H9 (cell line): ENCODE measurements around the gene NPB. TPM values are rescaled to one million over a fixed set of nuclear protein-coding genes. Genes with fewer than 3 reads are reported as not detected.

Source experiments
- DNase-seq: peaks from one replicate; pipeline ENCODE4 v3.0.0-alpha.2; 2017
- H2AFZ ChIP-seq: one replicate; pipeline ENCODE4 v1.6.1; 2013; ENCODE audit warnings: mild to moderate bottlenecking, low read length, control low read depth, moderate library complexity
- H2AK5ac ChIP-seq: 2 replicates; pipeline ENCODE4 v1.6.1; 2013; ENCODE audit warnings: low read length, control low read depth, mixed read lengths; ENCODE audit not compliant: insufficient read length
- H2BK120ac ChIP-seq: one replicate; pipeline ENCODE4 v1.6.1; 2013; ENCODE audit warnings: low read depth, mild to moderate bottlenecking, low read length, control low read depth, inconsistent platforms; ENCODE audit not compliant: poor library complexity, severe bottlenecking
- H2BK12ac ChIP-seq: 2 replicates; pipeline ENCODE4 v1.6.1; 2013; ENCODE audit warnings: low read length, control low read depth, mixed read lengths, low read depth; ENCODE audit not compliant: insufficient read length
- H2BK15ac ChIP-seq: 2 replicates; pipeline ENCODE4 v1.6.1; 2013; ENCODE audit warnings: low read depth, low read length, control low read depth
- H2BK20ac ChIP-seq: one replicate; pipeline ENCODE4 v1.6.1; 2013; ENCODE audit warnings: low read depth, mild to moderate bottlenecking, low read length, control low read depth, inconsistent platforms; ENCODE audit not compliant: poor library complexity, severe bottlenecking
- H2BK5ac ChIP-seq: 2 replicates; pipeline ENCODE4 v1.6.1; 2013; ENCODE audit warnings: low read length, control low read depth, mixed read lengths; ENCODE audit not compliant: insufficient read length
- H3K14ac ChIP-seq: 2 replicates; pipeline ENCODE4 v1.6.1; 2013; ENCODE audit warnings: low read length, control low read depth; ENCODE audit not compliant: insufficient read depth
- H3K18ac ChIP-seq: 2 replicates; pipeline ENCODE4 v1.6.1; 2013; ENCODE audit warnings: low read depth, mild to moderate bottlenecking, mixed read lengths, low read length, control low read depth; ENCODE audit not compliant: insufficient read length
- H3K23ac ChIP-seq: 2 replicates; pipeline ENCODE4 v1.6.1; 2013; ENCODE audit warnings: low read length, control low read depth, mixed read lengths, low read depth; ENCODE audit not compliant: insufficient read length
- H3K23me2 ChIP-seq: 2 replicates; pipeline ENCODE4 v1.6.1; 2013; ENCODE audit warnings: low read depth, mild to moderate bottlenecking, mixed read lengths, low read length, control low read depth; ENCODE audit not compliant: insufficient read length, poor library complexity, severe bottlenecking
- H3K27ac ChIP-seq: 2 replicates; pipeline ENCODE4 v1.5.1; 2013; ENCODE audit warnings: low read length, control low read depth, mixed read lengths, low read depth; ENCODE audit not compliant: insufficient read length
- H3K27me3 ChIP-seq: 2 replicates; pipeline ENCODE4 v1.6.1; 2013; ENCODE audit warnings: low read length, control low read depth, inconsistent platforms; ENCODE audit not compliant: insufficient read depth
- H3K4ac ChIP-seq: 2 replicates; pipeline ENCODE4 v1.6.1; 2013; ENCODE audit warnings: low read depth, mild to moderate bottlenecking, control low read depth, inconsistent platforms, low read length, moderate library complexity
- H3K4me1 ChIP-seq: 2 replicates; pipeline ENCODE4 v1.6.1; 2013; ENCODE audit warnings: low read length, control low read depth, inconsistent platforms; ENCODE audit not compliant: insufficient read depth
- H3K4me2 ChIP-seq: 2 replicates; pipeline ENCODE4 v1.6.1; 2013; ENCODE audit warnings: low read length, control low read depth, mixed read lengths; ENCODE audit not compliant: insufficient read length, insufficient read depth
- H3K56ac ChIP-seq: 2 replicates; pipeline ENCODE4 v1.6.1; 2013; ENCODE audit warnings: low read depth, mild to moderate bottlenecking, mixed read lengths, low read length, control low read depth; ENCODE audit not compliant: insufficient read length
- H3K79me1 ChIP-seq: 2 replicates; pipeline ENCODE4 v1.6.1; 2013; ENCODE audit warnings: low read depth, mild to moderate bottlenecking, moderate library complexity, low read length, control low read depth, inconsistent platforms; ENCODE audit not compliant: insufficient read depth, poor library complexity, severe bottlenecking
- H3K79me2 ChIP-seq: 2 replicates; pipeline ENCODE4 v1.6.1; 2013; ENCODE audit warnings: low read length, control low read depth, inconsistent platforms; ENCODE audit not compliant: insufficient read depth
- H3K9ac ChIP-seq: 2 replicates; pipeline ENCODE4 v1.6.1; 2013; ENCODE audit warnings: low read length, control low read depth, mixed read lengths; ENCODE audit not compliant: insufficient read length; ENCODE audit errors: extremely low read depth
- H3K9me3 ChIP-seq: one replicate; pipeline ENCODE4 v1.6.1; 2013; ENCODE audit warnings: low read depth, low read length, inconsistent platforms; ENCODE audit not compliant: control insufficient read depth
- H3T11ph ChIP-seq: one replicate; pipeline ENCODE4 v1.6.1; 2013; ENCODE audit warnings: mild to moderate bottlenecking, low read length, control low read depth, inconsistent platforms
- H4K20me1 ChIP-seq: one replicate; pipeline ENCODE4 v1.6.1; 2013; ENCODE audit not compliant: control insufficient read depth, insufficient read length, insufficient read depth
- H4K5ac ChIP-seq: 2 replicates; pipeline ENCODE4 v1.6.1; 2013; ENCODE audit warnings: low read depth, mild to moderate bottlenecking, mixed read lengths, low read length, control low read depth; ENCODE audit not compliant: insufficient read length
- H4K8ac ChIP-seq: replicated peaks from 2 replicates; pipeline ENCODE4 v1.6.1; 2013; ENCODE audit warnings: low read length, control low read depth, mixed read lengths, low read depth; ENCODE audit not compliant: insufficient read length
- H4K91ac ChIP-seq: 2 replicates; pipeline ENCODE4 v1.6.1; 2013; ENCODE audit warnings: low read depth, mild to moderate bottlenecking, moderate library complexity, mixed read lengths, low read length, control low read depth; ENCODE audit not compliant: insufficient read length
- H3K27ac Mint-ChIP-seq, 3 experiments: 2 replicates in 2 of 3; 3 replicates in 1 of 3; pipeline ENCODE4 v1.8.0; 2020 to 2021; ENCODE audit warnings: mixed read lengths in 3 of 3, mild to moderate bottlenecking in 1 of 3, moderate library complexity in 1 of 3
- H3K27me3 Mint-ChIP-seq: 2 replicates; pipeline ENCODE4 v1.8.0; 2021; ENCODE audit warnings: low read depth, mild to moderate bottlenecking, moderate library complexity, mixed read lengths
- H3K36me3 Mint-ChIP-seq, 3 experiments: 2 replicates in 2 of 3; 3 replicates in 1 of 3; pipeline ENCODE4 v1.8.0; 2020 to 2021; ENCODE audit warnings: low read depth in 3 of 3, mixed read lengths in 3 of 3; ENCODE audit not compliant: insufficient read depth in 1 of 3
- H3K4me1 Mint-ChIP-seq, 2 experiments: 2 replicates each; pipeline ENCODE4 v1.8.0; 2020; ENCODE audit warnings: mixed read lengths in 2 of 2
- H3K4me3 Mint-ChIP-seq, 2 experiments: 2 replicates in 1 of 2; 3 replicates in 1 of 2; pipeline ENCODE4 v1.8.0; 2020 to 2021; ENCODE audit warnings: mild to moderate bottlenecking in 2 of 2, mixed read lengths in 2 of 2, moderate library complexity in 1 of 2
- H3K9me3 Mint-ChIP-seq, 2 experiments: 2 replicates in 1 of 2; 3 replicates in 1 of 2; pipeline ENCODE4 v1.8.0; 2020; ENCODE audit warnings: mild to moderate bottlenecking in 2 of 2, mixed read lengths in 2 of 2, moderate library complexity in 1 of 2
- CTCF ChIP-seq: fragments of 200-600 bp; sonication (generic); conservative IDR thresholded peaks from 3 replicates; pipeline ENCODE4 v1.8.0; 2021; ENCODE audit warnings: antibody characterized with exemption, mild to moderate bottlenecking
- WGBS: extraction: QIAGEN DNeasy Blood & Tissue Kit; methylation state at CpG from one replicate; pipeline ENCODE4 v1.1.7; 2013; ENCODE audit warnings: missing lambda C conversion rate, low lambda C conversion rate, mixed read lengths; ENCODE audit not compliant: insufficient read length; ENCODE audit errors: extremely low coverage; 5-methylcytosine and 5-hydroxymethylcytosine counted together
- total RNA-seq: library from RNA; stranded (reverse); gene quantifications from 2 replicates; pipeline ENCODE4 v1.2.1, GENCODE V29; 2021

Gene NPB
- total RNA-seq, 1 experiment from 2014 or later = 2.1 TPM

- Histone ChIP-seq H2BK5ac (no peak overlapping the region), H2AFZ (no peak overlapping the region), H3K27me3 (no peaks in the 10 kb centered on the region; the same call in 1 of the 2 replicates), H3K18ac (no peak overlapping the region), H3K9ac (no peak overlapping the region), H4K20me1 (no peaks in the 10 kb centered on the region), H3K9me3 (no peaks in the 10 kb centered on the region), H3K23me2 (peaks cover 11% of the 10 kb centered on the region), H4K91ac (no peak overlapping the region), H3T11ph (no peak overlapping the region), H2BK15ac (no peak overlapping the region), H4K8ac (no peak overlapping the region), H3K23ac (no peak overlapping the region), H3K14ac (no peak overlapping the region), H3K79me1 (peaks cover 5% of the 10 kb centered on the region), H3K79me2 (peaks cover 21% of the 10 kb centered on the region; the same call in 1 of the 2 replicates), H2AK5ac (no peak overlapping the region), H3K56ac (no peak overlapping the region), H3K27ac (no peak overlapping the region), H2BK20ac (no peak overlapping the region), H2BK120ac (no peak overlapping the region), H4K5ac (no peak overlapping the region), H3K4me1 (peaks cover 3% of the 10 kb centered on the region; the same call in 1 of the 2 replicates), H3K4me2 (peak overlapping the region; percentile 15), H2BK12ac (no peak overlapping the region), H3K4ac (no peak overlapping the region)
- TF ChIP-seq CTCF = no peak
- H3K27ac Mint-ChIP-seq = peak overlapping the region; percentile 31 to 96 (median 86); a peak in 4 of 7 replicates
- peak overlapping the region; percentile 79 to 85 for H3K4me3 Mint-ChIP-seq
- no CpG with 5 or more reads among the region's 46 CpGs for WGBS
- peaks cover 19% of the 10 kb centered on the region for H3K27me3 Mint-ChIP-seq
- DNase-seq = peak; percentile 77
- no peaks in the 10 kb centered on the region for H3K9me3 Mint-ChIP-seq
- peaks cover 5 to 13% (median 8%) of the 10 kb centered on the region in 3 experiments; a peak in 6 of 7 replicates for H3K36me3 Mint-ChIP-seq
- peaks cover 32 to 38% of the 10 kb centered on the region in 2 experiments for H3K4me1 Mint-ChIP-seq
These were observed 24.6 kb downstream of the NPB start for GRCh38 chr17:81926451-81927151.
